Keratinocyte (primary cell): ENCODE data around the gene ECSCR.
"Not testable (repeated sequence)": the region's sequence is repeated elsewhere in the genome, so short reads cannot be mapped to it uniquely, and the experiment has no call there.

ENCODE experiments used
- CTCF ChIP-seq, 3 experiments: IDR thresholded peaks in 1 of 3; conservative IDR thresholded peaks in 1 of 3; optimal IDR thresholded peaks in 1 of 3; 2 replicates in 2 of 3; 3 replicates in 1 of 3; pipeline versions ENCODE3 to v1.5.1; 2011; ENCODE audit warnings: low read length in 3 of 3, mild to moderate bottlenecking in 3 of 3, moderate library complexity in 2 of 3, control low read depth in 1 of 3, inconsistent platforms in 1 of 3; ENCODE audit not compliant: insufficient read depth in 2 of 3; ENCODE audit errors: extremely low read depth in 1 of 3
- EZH2 ChIP-seq: IDR thresholded peaks from one replicate; pipeline ENCODE4 v1.6.1; 2012; ENCODE audit warnings: inconsistent platforms, mild to moderate bottlenecking, low read length, moderate library complexity

- TF ChIP-seq CTCF (optimal IDR thresholded peaks at IDR 0.05 in 1 of 3, IDR thresholded peaks at IDR 0.05 in 1 of 3, conservative IDR thresholded peaks at IDR 0.05 in 1 of 3; ENCODE audit: extremely low read depth in 1 of 3, insufficient read depth in 2 of 3, low read length in 3 of 3); EZH2: not testable (repeated sequence)
Observed at GRCh38 chr5:139479729-139480128, 17.2 kb upstream of the ECSCR start.
